ENCODE data around the gene ABCC1. TPM values are rescaled to one million over a fixed set of nuclear protein-coding genes. Genes with fewer than 3 reads are reported as not detected.

Gene ABCC1
- total and polyA plus RNA-seq, 4 donors, result 12.4 to 41.5 (median 31.3) TPM

GRCh38 chr16:16138034-16138635 lies 188.7 kb downstream of the ABCC1 start:
- no peaks in the 10 kb centered on the region for H3K9me3 ChIP-seq (ENCODE audit: control insufficient read depth in 4 of 4, insufficient read depth in 3 of 4, low read length in 3 of 4)
- ATAC-seq (ENCODE audit: insufficient read depth, low FRiP score), result no peak
- no peaks in the 10 kb centered on the region for H3K4me1 ChIP-seq (ENCODE audit: control insufficient read depth in 5 of 5, insufficient read depth in 5 of 5, low read length in 5 of 5)
- no peak overlapping the region for H3K4me3 ChIP-seq
- H3K9ac ChIP-seq (ENCODE audit: insufficient read depth in 1 of 2, low read length in 2 of 2), result no peak overlapping the region
- peaks cover 31 to 53% (median 44%) of the 10 kb centered on the region in 4 donors for H3K36me3 ChIP-seq (ENCODE audit: control insufficient read depth in 4 of 4, insufficient read depth in 4 of 4, low read length in 4 of 4)
- no peak for TF ChIP-seq CTCF (IDR thresholded peaks at IDR 0.05; ENCODE audit: control extremely low read depth, extremely low read depth)
- WGBS, 2 donors, result 98% methylated on average over 15 of the region's 15 CpGs
- no peak for DNase-seq
- H3K27me3 ChIP-seq (ENCODE audit: control insufficient read depth in 3 of 3, insufficient read depth in 3 of 3, low read length in 2 of 3), result no peaks in the 10 kb centered on the region
- no peak overlapping the region for H3K27ac ChIP-seq (ENCODE audit: low read depth in 1 of 2, low read length in 1 of 2)

DNA sequence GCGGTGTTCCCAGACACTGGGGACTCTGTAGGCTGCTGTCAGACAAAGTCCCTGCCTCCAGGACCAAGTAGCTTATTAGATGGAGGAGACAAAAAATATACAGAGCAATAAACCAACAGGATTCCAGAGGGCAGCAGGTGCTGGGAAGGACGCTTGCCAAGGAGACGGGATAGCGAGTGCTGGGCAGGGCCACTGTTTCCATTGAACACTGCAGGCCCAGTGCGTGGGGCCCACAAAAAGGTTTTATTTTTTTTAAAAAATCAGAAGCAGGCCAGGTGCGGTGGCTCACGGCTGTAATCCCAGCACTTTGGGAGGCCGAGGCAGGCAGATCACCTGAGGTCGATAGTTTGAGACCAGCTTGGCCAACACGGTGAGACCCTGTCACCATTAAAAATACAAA lies 189.6 kb downstream of the ABCC1 start:
- Histone ChIP-seq H3K9ac (ENCODE audit: insufficient read depth in 1 of 2, low read length in 2 of 2) (no peak overlapping the region), H3K4me3 (no peak overlapping the region), H3K27me3 (ENCODE audit: control insufficient read depth in 3 of 3, insufficient read depth in 3 of 3, low read length in 2 of 3) (no peaks in the 10 kb centered on the region), H3K27ac (ENCODE audit: low read depth in 1 of 2, low read length in 1 of 2) (no peak overlapping the region), H3K4me1 (ENCODE audit: control insufficient read depth in 5 of 5, insufficient read depth in 5 of 5, low read length in 5 of 5) (no peaks in the 10 kb centered on the region), H3K9me3 (ENCODE audit: control insufficient read depth in 4 of 4, insufficient read depth in 3 of 4, low read length in 3 of 4) (no peaks in the 10 kb centered on the region), H3K36me3 (ENCODE audit: control insufficient read depth in 4 of 4, insufficient read depth in 4 of 4, low read length in 4 of 4) (peaks cover 31 to 52% (median 43%) of the 10 kb centered on the region in 4 donors)
- DNase-seq (no peak), ATAC-seq (ENCODE audit: insufficient read depth, low FRiP score) (no peak)
- TF ChIP-seq CTCF (IDR thresholded peaks at IDR 0.05; ENCODE audit: control extremely low read depth, extremely low read depth), result no peak
- WGBS, 2 donors, result 99% methylated on average over 10 of the region's 10 CpGs

DNA sequence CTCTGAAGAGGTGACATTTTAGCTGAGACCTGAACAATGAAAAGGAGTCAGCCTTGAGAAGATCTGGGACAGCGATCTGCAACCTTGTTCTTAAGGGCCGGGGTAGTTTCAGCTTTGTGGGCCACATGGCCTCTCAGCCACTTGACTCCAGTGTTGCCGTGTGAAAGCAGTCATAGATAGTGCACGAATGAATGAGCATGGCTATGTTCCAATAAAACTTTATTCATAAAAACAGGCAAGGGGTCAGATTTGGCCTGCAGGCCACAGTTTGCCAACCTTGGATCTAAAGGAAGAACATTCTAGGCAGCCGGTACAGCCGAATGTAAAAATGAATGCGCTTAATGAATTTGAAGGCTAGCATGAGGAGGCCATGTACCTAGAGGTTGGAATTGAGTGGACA lies 190.4 kb downstream of the ABCC1 start:
- WGBS, 2 donors, result 93 to 96% methylated on average over 7 of the region's 7 CpGs
- no peaks in the 10 kb centered on the region for H3K27me3 ChIP-seq (ENCODE audit: control insufficient read depth in 3 of 3, insufficient read depth in 3 of 3, low read length in 2 of 3)
- TF ChIP-seq CTCF (IDR thresholded peaks at IDR 0.05; ENCODE audit: control extremely low read depth, extremely low read depth), result no peak

DNA sequence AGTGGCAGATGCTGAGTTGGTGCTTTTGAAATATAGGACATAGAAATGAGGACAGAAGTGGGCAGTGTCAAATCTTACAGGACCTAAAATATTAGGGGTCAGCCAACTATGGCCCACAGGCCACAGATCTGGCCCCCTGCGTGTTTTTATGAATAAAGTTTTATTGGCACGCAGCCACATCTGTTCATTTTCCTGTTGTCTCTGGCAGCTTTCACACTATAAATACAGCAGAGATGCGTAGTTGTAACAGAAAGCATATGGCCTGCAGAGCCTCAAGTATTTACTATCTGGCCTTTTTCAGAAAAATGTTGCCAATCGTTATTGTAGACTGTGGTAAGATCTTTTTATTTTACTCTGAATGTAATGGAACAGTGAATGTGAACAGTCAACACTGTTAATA lies 191.1 kb downstream of the ABCC1 start:
- WGBS, 2 donors, result 89 to 94% methylated on average over 4 of the region's 4 CpGs
- Histone ChIP-seq H3K27me3 (ENCODE audit: control insufficient read depth in 3 of 3, insufficient read depth in 3 of 3, low read length in 2 of 3) (no peaks in the 10 kb centered on the region), H3K9me3 (ENCODE audit: control insufficient read depth in 4 of 4, insufficient read depth in 3 of 4, low read length in 3 of 4) (no peaks in the 10 kb centered on the region), H3K36me3 (ENCODE audit: control insufficient read depth in 4 of 4, insufficient read depth in 4 of 4, low read length in 4 of 4) (peaks cover 31 to 53% (median 36%) of the 10 kb centered on the region in 4 donors), H3K27ac (ENCODE audit: low read depth in 1 of 2, low read length in 1 of 2) (no peak overlapping the region), H3K4me1 (ENCODE audit: control insufficient read depth in 5 of 5, insufficient read depth in 5 of 5, low read length in 5 of 5) (no peaks in the 10 kb centered on the region), H3K9ac (ENCODE audit: insufficient read depth in 1 of 2, low read length in 2 of 2) (no peak overlapping the region), H3K4me3 (no peak overlapping the region)
- no peak for ATAC-seq (ENCODE audit: insufficient read depth, low FRiP score)
- no peak for DNase-seq
- TF ChIP-seq CTCF (IDR thresholded peaks at IDR 0.05; ENCODE audit: control extremely low read depth, extremely low read depth), result no peak

More for the DNA sequence above, 190.4 kb downstream of the ABCC1 start:
- Histone ChIP-seq H3K36me3 (ENCODE audit: control insufficient read depth in 4 of 4, insufficient read depth in 4 of 4, low read length in 4 of 4) (peaks cover 31 to 51% (median 39%) of the 10 kb centered on the region in 4 donors), H3K9me3 (ENCODE audit: control insufficient read depth in 4 of 4, insufficient read depth in 3 of 4, low read length in 3 of 4) (no peaks in the 10 kb centered on the region), H3K4me1 (ENCODE audit: control insufficient read depth in 5 of 5, insufficient read depth in 5 of 5, low read length in 5 of 5) (no peaks in the 10 kb centered on the region), H3K9ac (ENCODE audit: insufficient read depth in 1 of 2, low read length in 2 of 2) (no peak overlapping the region), H3K4me3 (no peak overlapping the region), H3K27ac (ENCODE audit: low read depth in 1 of 2, low read length in 1 of 2) (no peak overlapping the region)
- no peak for DNase-seq
- no peak for ATAC-seq (ENCODE audit: insufficient read depth, low FRiP score)

Measured in lung (tissue), 12 donors.